Measurements from ENCODE around the gene EFCAB9.
"Not testable (repeated sequence)": the region's sequence is repeated elsewhere in the genome, so short reads cannot be mapped to it uniquely, and the experiment has no call there.

Gene EFCAB9

DNA sequence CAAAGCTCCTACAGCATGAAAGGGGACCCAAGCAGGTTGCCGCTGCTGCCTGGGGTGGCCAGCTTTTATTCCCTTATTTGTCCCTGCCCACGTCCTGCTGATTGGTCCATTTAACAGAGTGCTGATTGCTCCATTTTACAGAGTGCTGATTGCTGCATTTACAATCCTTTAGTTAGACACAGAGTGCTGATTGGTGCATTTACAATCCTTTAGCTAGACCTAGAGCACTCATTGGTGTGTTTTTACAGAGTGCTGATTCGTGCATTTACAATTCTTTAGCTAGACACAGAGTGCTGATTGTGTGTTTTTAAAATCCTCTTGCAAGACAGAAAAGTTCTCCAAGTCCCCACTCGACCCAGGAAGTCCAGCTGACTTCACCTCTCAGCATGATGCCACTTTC, 3.8 kb downstream of the EFCAB9 start:
- not testable (repeated sequence) for H3K4me1 ChIP-seq (ENCODE audit: control insufficient read depth, low read depth, low read length); H3K36me3 ChIP-seq (ENCODE audit: control insufficient read depth, low read depth, low read length); H3K27ac ChIP-seq (ENCODE audit: low read length); H3K9me3 ChIP-seq (ENCODE audit: control insufficient read depth, low read depth, low read length); H3K9ac ChIP-seq (ENCODE audit: low read length); H3K4me3 ChIP-seq (ENCODE audit: low read length); H3K27me3 ChIP-seq (ENCODE audit: control insufficient read depth, insufficient read depth, low read length)

DNA sequence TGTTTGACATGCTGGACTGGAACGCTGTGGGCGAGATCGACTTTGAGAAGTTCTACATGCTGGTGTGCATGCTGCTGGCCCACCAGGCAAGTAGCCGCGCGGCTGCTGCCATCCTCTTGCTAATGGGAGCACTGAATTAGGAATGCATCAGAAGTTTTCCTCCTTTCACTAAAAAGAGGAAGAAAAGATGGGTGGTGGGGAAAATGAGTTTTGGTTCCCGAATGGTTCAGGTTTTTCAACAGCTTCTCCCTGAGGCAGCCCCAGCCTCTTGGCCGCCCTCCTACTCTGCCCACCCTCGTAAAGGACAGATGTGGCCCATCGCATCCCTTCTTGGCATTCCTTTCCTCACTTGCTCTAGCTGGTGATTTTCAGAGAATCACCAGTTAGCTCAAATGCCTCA, 5.5 kb downstream of the EFCAB9 start:
- Histone ChIP-seq H3K36me3 (ENCODE audit: control insufficient read depth, low read depth, low read length) (no peaks in the 10 kb centered on the region), H3K9me3 (ENCODE audit: control insufficient read depth, low read depth, low read length) (no peaks in the 10 kb centered on the region), H3K9ac (ENCODE audit: low read length) (no peak overlapping the region), H3K27me3 (ENCODE audit: control insufficient read depth, insufficient read depth, low read length) (no peaks in the 10 kb centered on the region), H3K4me1 (ENCODE audit: control insufficient read depth, low read depth, low read length) (no peaks in the 10 kb centered on the region), H3K4me3 (ENCODE audit: low read length) (no peak overlapping the region), H3K27ac (ENCODE audit: low read length) (no peak overlapping the region)

DNA sequence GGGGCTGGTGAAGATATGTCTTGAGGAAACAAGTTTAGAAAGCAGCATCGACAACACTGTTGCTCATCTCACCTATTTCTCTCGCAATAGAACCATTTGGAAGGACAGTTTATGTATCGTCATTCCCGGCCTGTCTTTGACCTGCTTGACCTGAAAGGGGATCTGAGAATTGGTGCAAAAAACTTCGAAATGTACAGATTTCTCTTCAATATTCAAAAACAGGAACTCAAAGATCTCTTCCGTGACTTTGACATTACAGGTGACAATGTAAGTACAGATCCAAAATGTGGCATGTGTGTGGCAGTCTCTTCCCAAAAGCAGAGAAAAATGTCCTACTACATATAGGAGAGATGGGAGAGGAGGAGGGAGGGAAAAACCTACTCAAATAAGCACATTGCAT, 6.5 kb downstream of the EFCAB9 start:
- Histone ChIP-seq H3K4me3 (ENCODE audit: low read length) (no peak overlapping the region), H3K27me3 (ENCODE audit: control insufficient read depth, insufficient read depth, low read length) (no peaks in the 10 kb centered on the region), H3K9me3 (ENCODE audit: control insufficient read depth, low read depth, low read length) (no peaks in the 10 kb centered on the region), H3K36me3 (ENCODE audit: control insufficient read depth, low read depth, low read length) (no peaks in the 10 kb centered on the region), H3K4me1 (ENCODE audit: control insufficient read depth, low read depth, low read length) (no peaks in the 10 kb centered on the region), H3K27ac (ENCODE audit: low read length) (no peak overlapping the region), H3K9ac (ENCODE audit: low read length) (no peak overlapping the region)

DNA sequence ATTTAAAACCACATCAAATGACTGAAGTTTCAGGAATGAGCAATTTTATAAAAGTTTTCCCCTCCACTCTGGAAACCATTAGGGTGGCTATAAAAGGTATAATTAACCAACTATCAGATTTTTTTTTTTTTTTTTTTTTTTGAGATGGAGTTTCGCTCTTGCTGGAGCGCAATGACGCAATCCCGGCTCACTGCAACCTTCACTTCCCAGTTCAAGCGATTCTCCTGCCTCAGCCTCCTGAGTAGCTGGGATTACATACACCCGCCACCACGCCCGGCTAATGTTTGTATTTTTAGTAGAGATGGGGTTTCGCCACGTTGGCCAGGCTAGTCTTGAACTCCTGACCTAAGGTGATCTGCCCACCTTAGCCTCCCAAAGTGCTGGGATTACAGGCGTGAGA, 12.0 kb downstream of the EFCAB9 start:
- H3K27ac ChIP-seq (ENCODE audit: low read length); H3K4me3 ChIP-seq (ENCODE audit: low read length); H3K9ac ChIP-seq (ENCODE audit: low read length); H3K4me1 ChIP-seq (ENCODE audit: control insufficient read depth, low read depth, low read length); H3K27me3 ChIP-seq (ENCODE audit: control insufficient read depth, insufficient read depth, low read length); H3K9me3 ChIP-seq (ENCODE audit: control insufficient read depth, low read depth, low read length): not testable (repeated sequence)
- H3K36me3 ChIP-seq (ENCODE audit: control insufficient read depth, low read depth, low read length): peaks cover 18% of the 10 kb centered on the region

DNA sequence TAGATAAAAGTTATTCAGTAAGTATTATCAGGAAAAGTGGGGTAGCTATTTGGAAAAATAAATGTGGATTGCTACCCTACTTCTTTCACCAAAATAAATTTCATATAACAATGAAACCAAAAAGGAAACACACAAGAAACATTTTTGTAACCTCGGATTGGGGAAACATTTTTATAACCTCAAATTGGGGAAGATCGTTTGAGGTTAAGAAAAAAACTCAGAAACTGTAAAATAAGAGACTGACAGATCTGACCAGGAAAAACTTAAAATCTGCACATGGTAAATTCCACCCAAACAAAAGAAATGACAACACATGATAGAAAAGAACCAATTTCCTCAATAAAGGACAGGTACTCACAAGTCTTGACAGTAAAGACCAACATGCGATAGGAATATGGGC, 13.5 kb downstream of the EFCAB9 start:
- H3K36me3 ChIP-seq (ENCODE audit: control insufficient read depth, low read depth, low read length): peaks cover 29% of the 10 kb centered on the region
- no peak overlapping the region for H3K27ac ChIP-seq (ENCODE audit: low read length)
- H3K4me3 ChIP-seq (ENCODE audit: low read length): no peak overlapping the region
- no peak overlapping the region for H3K9ac ChIP-seq (ENCODE audit: low read length)
- no peaks in the 10 kb centered on the region for H3K9me3 ChIP-seq (ENCODE audit: control insufficient read depth, low read depth, low read length)
- H3K27me3 ChIP-seq (ENCODE audit: control insufficient read depth, insufficient read depth, low read length): no peaks in the 10 kb centered on the region
- no peaks in the 10 kb centered on the region for H3K4me1 ChIP-seq (ENCODE audit: control insufficient read depth, low read depth, low read length)

DNA sequence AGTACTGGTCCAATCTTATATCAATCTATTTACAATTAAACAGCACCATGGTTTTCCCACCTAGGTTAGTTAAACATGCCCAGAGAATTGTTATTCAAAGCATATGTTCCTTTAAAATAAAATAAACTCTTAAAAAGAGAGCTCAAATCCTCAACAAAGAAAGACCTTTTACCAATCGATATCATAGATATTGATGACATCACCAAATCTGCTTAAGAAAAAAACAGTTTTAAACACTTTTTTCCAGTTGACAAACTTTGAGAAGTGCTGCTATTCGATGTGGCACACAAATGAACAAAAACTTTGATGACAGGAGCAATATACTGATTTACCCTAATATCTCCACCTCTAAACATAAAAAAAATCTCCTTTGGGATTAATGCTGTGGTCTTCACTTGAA, 15.7 kb downstream of the EFCAB9 start:
- Histone ChIP-seq H3K9ac (ENCODE audit: low read length) (no peak overlapping the region), H3K4me3 (ENCODE audit: low read length) (no peak overlapping the region), H3K4me1 (ENCODE audit: control insufficient read depth, low read depth, low read length) (no peaks in the 10 kb centered on the region), H3K27ac (ENCODE audit: low read length) (no peak overlapping the region), H3K27me3 (ENCODE audit: control insufficient read depth, insufficient read depth, low read length) (no peaks in the 10 kb centered on the region), H3K9me3 (ENCODE audit: control insufficient read depth, low read depth, low read length) (no peaks in the 10 kb centered on the region), H3K36me3 (ENCODE audit: control insufficient read depth, low read depth, low read length) (peaks cover 36% of the 10 kb centered on the region)

DNA sequence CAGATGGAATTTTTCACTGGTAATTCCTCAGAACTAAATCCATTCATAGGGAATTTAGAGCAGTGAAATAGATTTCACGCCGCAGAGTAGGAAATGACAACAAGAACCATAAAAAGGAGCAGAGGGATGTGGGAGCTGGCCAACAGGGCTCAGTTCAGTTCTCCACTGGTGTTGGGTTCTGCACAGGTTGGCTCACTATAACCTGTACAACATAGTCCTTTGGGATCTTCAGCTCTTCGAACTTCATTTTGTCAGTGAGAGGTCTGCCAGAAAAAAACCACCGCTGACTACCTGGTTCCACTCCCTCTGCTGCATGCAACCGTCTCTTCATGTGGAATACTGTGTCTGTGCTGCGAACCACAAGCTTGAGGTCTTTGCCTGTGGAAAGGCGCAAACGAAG, 17.7 kb downstream of the EFCAB9 start:
- Histone ChIP-seq H3K36me3 (ENCODE audit: control insufficient read depth, low read depth, low read length) (peaks cover 44% of the 10 kb centered on the region), H3K4me1 (ENCODE audit: control insufficient read depth, low read depth, low read length) (no peaks in the 10 kb centered on the region)

DNA sequence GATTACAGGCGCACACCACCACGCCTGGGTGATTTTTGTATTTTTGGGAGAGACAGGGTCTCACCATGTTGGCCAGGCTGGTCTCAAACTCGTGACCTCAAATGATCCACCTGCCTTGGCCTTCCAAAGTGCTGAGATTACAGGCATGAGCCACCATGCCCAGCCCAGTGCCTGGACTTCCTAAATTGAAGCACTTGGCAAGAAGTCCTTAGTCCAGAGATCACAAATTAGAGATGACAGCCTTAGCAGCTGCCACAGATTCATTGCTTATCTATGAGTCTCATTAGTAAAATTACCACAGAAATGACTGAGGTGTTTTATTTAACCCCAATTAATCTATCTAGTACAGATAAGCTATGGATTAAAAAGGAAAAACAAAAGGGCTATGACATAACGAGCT, 19.2 kb downstream of the EFCAB9 start:
- Histone ChIP-seq H3K4me3 (ENCODE audit: low read length) (no peak overlapping the region), H3K27me3 (ENCODE audit: control insufficient read depth, insufficient read depth, low read length) (no peaks in the 10 kb centered on the region), H3K4me1 (ENCODE audit: control insufficient read depth, low read depth, low read length) (no peaks in the 10 kb centered on the region), H3K9me3 (ENCODE audit: control insufficient read depth, low read depth, low read length) (no peaks in the 10 kb centered on the region), H3K36me3 (ENCODE audit: control insufficient read depth, low read depth, low read length) (peaks cover 50% of the 10 kb centered on the region), H3K27ac (ENCODE audit: low read length) (no peak overlapping the region), H3K9ac (ENCODE audit: low read length) (no peak overlapping the region)

More for the DNA sequence above, 17.7 kb downstream of the EFCAB9 start:
- H3K27me3 ChIP-seq (ENCODE audit: control insufficient read depth, insufficient read depth, low read length): no peaks in the 10 kb centered on the region
- H3K9ac ChIP-seq (ENCODE audit: low read length): no peak overlapping the region
- H3K4me3 ChIP-seq (ENCODE audit: low read length): no peak overlapping the region
- no peak overlapping the region for H3K27ac ChIP-seq (ENCODE audit: low read length)
- H3K9me3 ChIP-seq (ENCODE audit: control insufficient read depth, low read depth, low read length): no peaks in the 10 kb centered on the region

DNA sequence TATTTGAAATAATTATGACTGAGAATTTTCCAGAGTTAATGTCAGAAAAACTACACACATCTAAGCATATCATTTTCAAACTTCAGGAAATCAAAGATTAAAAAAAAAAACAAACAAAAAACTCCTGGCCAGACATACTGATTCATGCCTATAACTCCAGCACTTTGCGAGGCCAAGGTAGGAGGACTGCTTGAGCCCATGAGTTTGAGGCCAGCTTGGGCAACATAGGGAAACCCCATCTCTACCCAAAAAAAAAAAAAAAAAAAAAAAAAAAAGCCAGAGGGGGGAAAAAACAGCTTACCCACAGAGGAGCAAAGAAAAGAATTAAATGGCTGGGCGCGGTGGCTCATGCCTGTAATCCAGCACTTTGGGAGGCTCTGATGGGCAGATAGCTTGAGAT, 22.4 kb downstream of the EFCAB9 start:
- H3K27me3 ChIP-seq (ENCODE audit: control insufficient read depth, insufficient read depth, low read length): no peaks in the 10 kb centered on the region
- peaks cover 38% of the 10 kb centered on the region for H3K36me3 ChIP-seq (ENCODE audit: control insufficient read depth, low read depth, low read length)
- H3K9ac ChIP-seq (ENCODE audit: low read length): no peak overlapping the region
- H3K27ac ChIP-seq (ENCODE audit: low read length): no peak overlapping the region
- H3K9me3 ChIP-seq (ENCODE audit: control insufficient read depth, low read depth, low read length): no peaks in the 10 kb centered on the region
- H3K4me1 ChIP-seq (ENCODE audit: control insufficient read depth, low read depth, low read length): no peaks in the 10 kb centered on the region
- no peak overlapping the region for H3K4me3 ChIP-seq (ENCODE audit: low read length)

DNA sequence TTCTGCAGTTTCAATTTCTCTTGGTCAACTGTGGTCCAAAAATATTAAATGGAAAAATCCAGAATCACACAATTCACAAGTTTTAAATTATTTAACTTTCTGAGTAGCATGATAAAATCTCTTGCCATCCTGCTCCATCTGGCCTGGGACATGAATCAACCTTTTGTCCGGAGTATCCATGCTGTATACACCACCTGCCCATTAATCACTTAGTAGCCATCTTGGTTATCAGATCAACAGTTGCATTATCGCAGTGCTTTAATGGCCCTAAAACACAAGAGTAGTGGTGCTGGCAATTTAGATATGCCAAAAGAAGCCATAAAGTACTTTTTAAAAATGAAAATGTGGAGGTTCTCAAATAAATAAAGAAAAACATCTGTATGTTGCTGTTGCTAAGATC, 25.3 kb downstream of the EFCAB9 start:
- no peak overlapping the region for H3K9ac ChIP-seq (ENCODE audit: low read length)
- no peak overlapping the region for H3K27ac ChIP-seq (ENCODE audit: low read length)
- H3K4me3 ChIP-seq (ENCODE audit: low read length): no peak overlapping the region
- peaks cover 27% of the 10 kb centered on the region for H3K36me3 ChIP-seq (ENCODE audit: control insufficient read depth, low read depth, low read length)
- H3K4me1 ChIP-seq (ENCODE audit: control insufficient read depth, low read depth, low read length): no peaks in the 10 kb centered on the region
- H3K9me3 ChIP-seq (ENCODE audit: control insufficient read depth, low read depth, low read length): no peaks in the 10 kb centered on the region
- H3K27me3 ChIP-seq (ENCODE audit: control insufficient read depth, insufficient read depth, low read length): no peaks in the 10 kb centered on the region

DNA sequence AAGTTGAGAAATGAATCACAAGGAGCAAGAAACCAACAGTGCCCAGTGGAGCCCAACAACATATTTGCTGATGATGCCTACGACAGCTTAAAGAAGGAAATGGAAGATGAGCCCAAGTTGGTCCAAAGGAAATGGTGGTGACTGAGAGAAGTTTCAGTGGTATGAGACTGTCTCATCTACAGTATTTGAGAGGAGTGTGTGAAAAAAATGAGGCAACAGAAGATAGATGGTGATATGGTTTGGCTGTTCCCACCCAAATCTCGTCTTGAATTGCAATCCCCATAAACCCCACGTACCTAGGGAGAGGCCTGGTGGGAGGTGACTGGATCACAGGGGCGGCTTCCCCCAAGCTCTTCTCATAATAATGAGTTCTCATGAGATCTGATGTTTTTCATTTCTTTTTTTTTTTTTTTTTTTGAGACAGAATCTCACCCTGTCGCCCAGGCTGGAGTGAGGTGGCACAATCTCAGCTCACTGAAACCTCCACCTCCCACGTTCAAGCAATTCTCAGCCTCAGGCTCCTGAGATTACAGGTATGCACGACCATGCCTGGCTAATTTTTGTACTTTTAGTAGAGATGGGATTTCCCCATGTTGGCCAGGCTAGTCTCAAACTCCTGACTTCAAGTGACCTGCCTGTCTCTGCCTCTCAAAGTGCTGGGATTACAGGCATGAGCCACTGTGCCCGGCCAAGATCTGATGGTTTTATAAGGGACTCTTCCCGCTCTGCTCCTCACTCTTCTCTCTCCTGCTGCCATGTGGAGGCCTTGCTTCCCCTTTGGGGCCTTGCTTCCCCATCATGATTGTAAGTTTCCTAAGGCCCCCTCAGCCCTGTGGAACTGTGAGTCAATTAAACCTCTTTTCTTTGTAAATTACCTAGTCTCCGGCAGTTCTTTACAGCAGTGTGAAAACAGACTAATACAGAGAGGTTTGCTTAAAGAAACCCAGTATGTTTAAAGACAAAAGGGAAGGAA, 30.2 kb downstream of the EFCAB9 start:
- H3K36me3 ChIP-seq (ENCODE audit: control insufficient read depth, low read depth, low read length): peaks cover 26% of the 10 kb centered on the region
- no peak overlapping the region for H3K9ac ChIP-seq (ENCODE audit: low read length)

DNA sequence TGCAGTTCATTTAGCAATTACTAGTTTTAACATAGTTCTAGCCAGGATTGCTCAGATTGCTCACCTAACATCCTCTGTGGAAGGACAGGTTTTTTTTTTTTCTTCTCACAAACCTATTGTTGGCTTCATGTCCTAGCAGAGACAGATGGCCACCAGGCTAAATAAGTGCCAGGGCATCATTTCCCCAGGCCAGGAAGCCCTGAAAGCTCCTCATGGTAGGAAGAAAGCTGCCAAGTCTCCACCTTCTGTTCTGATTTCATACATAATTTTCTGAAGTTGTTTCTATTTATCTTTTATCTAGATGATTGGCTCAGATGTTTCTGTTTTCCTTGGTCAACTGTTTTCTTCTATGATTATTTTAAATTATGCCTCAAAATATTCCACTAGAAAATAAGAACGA, 31.0 kb downstream of the EFCAB9 start:
- Histone ChIP-seq H3K4me3 (ENCODE audit: low read length) (no peak overlapping the region), H3K9ac (ENCODE audit: low read length) (no peak overlapping the region), H3K4me1 (ENCODE audit: control insufficient read depth, low read depth, low read length) (no peaks in the 10 kb centered on the region), H3K36me3 (ENCODE audit: control insufficient read depth, low read depth, low read length) (peaks cover 23% of the 10 kb centered on the region), H3K27ac (ENCODE audit: low read length) (no peak overlapping the region), H3K9me3 (ENCODE audit: control insufficient read depth, low read depth, low read length) (no peaks in the 10 kb centered on the region), H3K27me3 (ENCODE audit: control insufficient read depth, insufficient read depth, low read length) (no peaks in the 10 kb centered on the region)

More for the DNA sequence above, 30.2 kb downstream of the EFCAB9 start:
- Histone ChIP-seq H3K27me3 (ENCODE audit: control insufficient read depth, insufficient read depth, low read length) (no peaks in the 10 kb centered on the region), H3K4me1 (ENCODE audit: control insufficient read depth, low read depth, low read length) (no peaks in the 10 kb centered on the region), H3K9me3 (ENCODE audit: control insufficient read depth, low read depth, low read length) (no peaks in the 10 kb centered on the region), H3K4me3 (ENCODE audit: low read length) (no peak overlapping the region), H3K27ac (ENCODE audit: low read length) (no peak overlapping the region)

All from iPS-18a (cell line).